Transverse colon (tissue), 4 donors: Measurements from ENCODE around the gene HIP1. TPM values are rescaled to one million over a fixed set of nuclear protein-coding genes. Genes with fewer than 3 reads are reported as not detected.

Experiments
- DNase-seq: peaks from one replicate; pipeline ENCODE4 v3.0.0-alpha.2; 2019
- H3K27ac ChIP-seq, 4 donors: fragments of 200-600 bp; sonication (generic); 2 replicates each; pipeline ENCODE4 v1.5.1; 2016 to 2018; ENCODE audit warnings: inconsistent platforms in 4 of 4
- H3K27me3 ChIP-seq: fragments of 200-600 bp; sonication (generic); 2 replicates; pipeline ENCODE4 v1.5.1; 2017; ENCODE audit warnings: inconsistent platforms
- H3K36me3 ChIP-seq, 4 donors: fragments of 200-600 bp; sonication (generic); 2 replicates each; pipeline ENCODE4 v1.5.1; 2017 to 2019; ENCODE audit warnings: inconsistent platforms in 4 of 4
- H3K4me1 ChIP-seq, 4 donors: fragments of 200-600 bp; sonication (generic); 2 replicates each; pipeline ENCODE4 v1.5.1; 2017 to 2020; ENCODE audit warnings: inconsistent platforms in 4 of 4
- H3K4me3 ChIP-seq, 4 donors: fragments of 200-600 bp; sonication (generic); 1 replicate in 1 of 4; 2 replicates in 3 of 4; pipeline versions ENCODE4 v1.5.1 to v1.6.1; 2017 to 2019; ENCODE audit warnings: inconsistent platforms in 4 of 4
- H3K9me3 ChIP-seq, 2 donors: fragments of 200-600 bp; sonication (generic); 2 replicates each; pipeline ENCODE4 v1.5.1; 2017 to 2019; ENCODE audit warnings: inconsistent platforms in 2 of 2
- EP300 ChIP-seq: sonication (generic); formaldehyde crosslinking; IDR thresholded peaks from one replicate; pipeline ENCODE4 v1.6.1; 2017; ENCODE audit warnings: antibody characterized with exemption, low read depth
- POLR2A ChIP-seq: fragments of 450-650 bp; IDR thresholded peaks from one replicate; pipeline ENCODE4 v1.6.1; 2016; ENCODE audit warnings: antibody characterized with exemption, mild to moderate bottlenecking, moderate library complexity
- POLR2AphosphoS5 ChIP-seq, 3 donors: sonication (generic); formaldehyde crosslinking; IDR thresholded peaks; one replicate each; pipeline ENCODE4 v1.6.1; 2016; ENCODE audit warnings: antibody characterized with exemption in 3 of 3
- WGBS, 2 donors: methylation state at CpG; one replicate each; pipeline ENCODE4 v1.1.5; 2018; ENCODE audit warnings: low coverage in 1 of 2; 5-methylcytosine and 5-hydroxymethylcytosine counted together
- in situ Hi-C, 4 donors: fragments of 200-750 bp; cut with MboI; loops; one replicate each; pipeline versions ENCODE4 v1.15.0 to v1.15.1; 2017; ENCODE audit warnings: low sequenced_read_pairs in 3 of 4, low pct_ligation_motif_present in 1 of 4, low pct_unique_long_range_greater_than_20kb in 1 of 4
- intact Hi-C: fragments of 100-400 bp; cut with DNase I; formaldehyde crosslinking; loops from one replicate; pipeline ENCODE4 v1.15.1; 2023; ENCODE audit warnings: low total_unique reads
- total RNA-seq, 4 donors: library from RNA; depleted of rRNA; stranded (reverse); fragments of >200 nt; gene quantifications; one replicate each; pipeline ENCODE4 v1.1.0, GENCODE V29; 2016
- TF ChIP-seq, protein P1 (sequence below), 5 experiments: fragments of 200-600 bp in 3 of 5; fragments of 450-650 bp in 2 of 5; sonication (generic) in 3 of 5; IDR thresholded peaks; 1 replicate in 2 of 5; 2 replicates in 3 of 5; pipeline ENCODE4 v1.5.1; 2016 to 2017; ENCODE audit warnings: antibody characterized with exemption in 5 of 5, inconsistent platforms in 3 of 5, mild to moderate bottlenecking in 2 of 5, moderate library complexity in 1 of 5

Gene HIP1
- total RNA-seq, 4 donors from 2014 or later = 3.7 to 20.1 (median 4.7) TPM

DNA sequence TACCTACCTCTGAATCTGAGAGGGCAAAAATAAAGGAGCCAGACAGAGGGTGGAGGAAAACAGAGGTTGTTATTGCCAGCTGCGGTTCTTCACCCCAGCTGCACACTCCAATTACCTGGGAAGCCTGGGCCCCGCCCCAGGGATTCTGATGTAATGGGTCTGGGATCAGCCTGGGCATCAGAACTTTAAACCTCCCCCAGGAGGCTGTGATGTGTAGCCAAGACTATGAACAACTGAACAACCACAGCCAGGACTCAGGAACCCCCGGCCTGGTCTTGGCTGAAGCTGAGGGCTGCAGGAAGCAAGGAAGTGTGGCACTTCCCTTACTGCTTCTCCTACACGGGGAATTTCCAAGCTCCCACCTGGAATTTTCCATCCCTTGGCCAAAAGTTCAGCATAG, 89.3 kb downstream of the HIP1 start:
- no peak for TF ChIP-seq POLR2A
- no peak for TF ChIP-seq POLR2AphosphoS5 (IDR thresholded peaks at IDR 0.05)
- TF ChIP-seq, protein P1, sequence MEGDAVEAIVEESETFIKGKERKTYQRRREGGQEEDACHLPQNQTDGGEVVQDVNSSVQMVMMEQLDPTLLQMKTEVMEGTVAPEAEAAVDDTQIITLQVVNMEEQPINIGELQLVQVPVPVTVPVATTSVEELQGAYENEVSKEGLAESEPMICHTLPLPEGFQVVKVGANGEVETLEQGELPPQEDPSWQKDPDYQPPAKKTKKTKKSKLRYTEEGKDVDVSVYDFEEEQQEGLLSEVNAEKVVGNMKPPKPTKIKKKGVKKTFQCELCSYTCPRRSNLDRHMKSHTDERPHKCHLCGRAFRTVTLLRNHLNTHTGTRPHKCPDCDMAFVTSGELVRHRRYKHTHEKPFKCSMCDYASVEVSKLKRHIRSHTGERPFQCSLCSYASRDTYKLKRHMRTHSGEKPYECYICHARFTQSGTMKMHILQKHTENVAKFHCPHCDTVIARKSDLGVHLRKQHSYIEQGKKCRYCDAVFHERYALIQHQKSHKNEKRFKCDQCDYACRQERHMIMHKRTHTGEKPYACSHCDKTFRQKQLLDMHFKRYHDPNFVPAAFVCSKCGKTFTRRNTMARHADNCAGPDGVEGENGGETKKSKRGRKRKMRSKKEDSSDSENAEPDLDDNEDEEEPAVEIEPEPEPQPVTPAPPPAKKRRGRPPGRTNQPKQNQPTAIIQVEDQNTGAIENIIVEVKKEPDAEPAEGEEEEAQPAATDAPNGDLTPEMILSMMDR (IDR thresholded peaks at IDR 0.05) = no peak
- TF ChIP-seq EP300 = no peak
- Histone ChIP-seq H3K27ac (peak overlapping the region in 2 of 4 donors; percentile 2 to 24), H3K4me1 (no peaks in the 10 kb centered on the region), H3K9me3 (no peaks in the 10 kb centered on the region), H3K4me3 (no peak overlapping the region), H3K27me3 (no peaks in the 10 kb centered on the region), H3K36me3 (no peaks in the 10 kb centered on the region)
- in situ Hi-C loops = loop anchor here in 1 of 4 donors (5.0 kb wide), 1 partner anchor 53 kb away; no protein-coding TSS in a partner anchor
- intact Hi-C loops = no loop called here
- DNase-seq = no peak
- 20% methylated on average over 4 of the region's 4 CpGs; no CpG with 5 or more reads in 1 of the 2 donors for WGBS, 2 donors

DNA sequence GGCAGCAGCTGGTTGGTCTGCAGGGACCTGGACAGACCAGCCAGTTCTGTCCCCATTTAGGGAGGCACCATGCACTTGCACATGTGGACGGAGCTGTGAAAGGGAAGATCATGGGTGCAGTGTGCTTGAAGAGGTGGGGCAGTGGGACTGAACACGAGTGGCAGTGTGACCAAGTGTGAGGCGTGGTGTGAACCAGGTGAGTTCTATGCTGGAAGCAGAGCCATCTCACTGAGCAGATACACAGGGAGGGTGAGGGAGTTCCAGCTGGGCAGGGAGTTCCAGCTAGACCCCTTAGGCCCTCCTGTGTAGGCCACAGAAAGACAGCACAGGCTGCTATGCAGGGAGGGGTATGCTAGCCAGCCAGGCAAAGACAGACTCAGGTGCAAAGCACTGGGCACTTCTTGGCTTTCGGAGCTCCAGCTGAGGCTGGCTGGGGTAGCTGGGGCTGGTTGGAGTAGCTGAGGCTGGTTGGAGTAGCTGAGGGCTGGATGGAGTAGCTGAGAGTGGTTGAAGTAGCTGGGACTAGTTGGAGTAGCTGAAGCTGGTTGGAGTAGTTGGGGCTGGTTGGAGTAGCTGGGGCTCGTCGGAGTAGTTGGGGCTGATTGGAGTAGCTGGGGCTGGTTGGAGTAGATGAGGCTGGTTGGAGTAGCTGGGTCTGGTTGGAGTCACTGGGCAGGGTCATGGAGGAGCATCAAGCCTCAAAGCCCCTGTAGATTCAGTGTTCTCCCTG, 90.9 kb downstream of the HIP1 start:
- peaks cover 0 to 3% of the 10 kb centered on the region in 2 donors for H3K9me3 ChIP-seq
- no peaks in the 10 kb centered on the region for H3K36me3 ChIP-seq
- intact Hi-C loops = no loop called here
- WGBS, 2 donors = 97 to 100% methylated on average over 2 to 6 of the region's 6 CpGs
- no peak overlapping the region for H3K27ac ChIP-seq
- H3K4me3 ChIP-seq = no peak overlapping the region
- in situ Hi-C loops = loop anchor here in 1 of 4 donors (5.0 kb wide), 1 partner anchor 54 kb away; no protein-coding TSS in a partner anchor
- no peak for DNase-seq
- TF ChIP-seq POLR2A = no peak
- TF ChIP-seq, protein P1 (IDR thresholded peaks at IDR 0.05) = no peak
- TF ChIP-seq EP300 = no peak
- no peak for TF ChIP-seq POLR2AphosphoS5 (IDR thresholded peaks at IDR 0.05)
- no peaks in the 10 kb centered on the region for H3K4me1 ChIP-seq
- no peaks in the 10 kb centered on the region for H3K27me3 ChIP-seq

GRCh38 chr7:75646571-75647102, 92.1 kb downstream of the HIP1 start:
- in situ Hi-C loops = loop anchor here in 1 of 4 donors (5.0 kb wide), 1 partner anchor 56 kb away; no protein-coding TSS in a partner anchor
- TF ChIP-seq, protein P1 (IDR thresholded peaks at IDR 0.05) = no peak
- no peak for TF ChIP-seq EP300
- TF ChIP-seq POLR2AphosphoS5 (IDR thresholded peaks at IDR 0.05) = no peak
- no peak for TF ChIP-seq POLR2A
- Histone ChIP-seq H3K27ac (no peak overlapping the region), H3K27me3 (no peaks in the 10 kb centered on the region), H3K9me3 (peaks cover 0 to 3% of the 10 kb centered on the region in 2 donors), H3K4me1 (no peaks in the 10 kb centered on the region), H3K36me3 (no peaks in the 10 kb centered on the region), H3K4me3 (no peak overlapping the region)
- intact Hi-C loops = no loop called here
- DNase-seq = no peak
- 93% methylated on average over 9 of the region's 9 CpGs; no CpG with 5 or more reads in 1 of the 2 donors for WGBS, 2 donors

DNA sequence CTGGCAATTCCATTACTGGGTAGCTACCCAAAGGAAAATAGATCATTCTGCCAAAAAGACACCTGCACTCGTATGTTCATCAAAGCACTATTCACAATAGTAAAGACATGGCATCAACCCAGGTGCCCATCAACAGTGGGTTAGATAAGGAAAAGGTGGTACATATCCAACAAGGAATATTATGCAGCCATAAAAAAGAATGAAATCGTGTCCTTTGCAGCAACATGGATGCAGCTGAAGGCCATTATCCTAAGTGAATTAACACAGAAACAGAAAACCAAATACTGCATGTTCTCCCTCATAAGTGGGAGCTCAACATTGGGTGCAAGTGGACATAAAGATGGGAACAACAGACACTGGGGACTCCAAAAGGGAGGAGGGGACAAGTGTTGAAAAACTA, 93.2 kb downstream of the HIP1 start:
- no peak overlapping the region for H3K27ac ChIP-seq
- 76 to 83% methylated on average over 2 of the region's 2 CpGs for WGBS, 2 donors
- intact Hi-C loops (no loop called here), in situ Hi-C loops (loop anchor here in 1 of 4 donors (5.0 kb wide), 1 partner anchor 57 kb away; no protein-coding TSS in a partner anchor)
- H3K36me3 ChIP-seq = no peaks in the 10 kb centered on the region
- H3K4me1 ChIP-seq = no peaks in the 10 kb centered on the region
- TF ChIP-seq EP300 (no peak), POLR2A (no peak), POLR2AphosphoS5 (IDR thresholded peaks at IDR 0.05) (no peak)
- H3K4me3 ChIP-seq = no peak overlapping the region
- no peaks in the 10 kb centered on the region for H3K27me3 ChIP-seq
- peaks cover 0 to 3% of the 10 kb centered on the region in 2 donors for H3K9me3 ChIP-seq
- DNase-seq = no peak
